ENCODE results near the gene C19orf12. TPM values are rescaled to one million over a fixed set of nuclear protein-coding genes. Genes with fewer than 3 reads are reported as not detected.

C19orf12 gene
- total and polyA plus RNA-seq, 2 of the 13 experiments (the other 11 are each of a cell fraction or from before 2014, with no cell fraction given) = 17.7 to 34.4 TPM

DNA sequence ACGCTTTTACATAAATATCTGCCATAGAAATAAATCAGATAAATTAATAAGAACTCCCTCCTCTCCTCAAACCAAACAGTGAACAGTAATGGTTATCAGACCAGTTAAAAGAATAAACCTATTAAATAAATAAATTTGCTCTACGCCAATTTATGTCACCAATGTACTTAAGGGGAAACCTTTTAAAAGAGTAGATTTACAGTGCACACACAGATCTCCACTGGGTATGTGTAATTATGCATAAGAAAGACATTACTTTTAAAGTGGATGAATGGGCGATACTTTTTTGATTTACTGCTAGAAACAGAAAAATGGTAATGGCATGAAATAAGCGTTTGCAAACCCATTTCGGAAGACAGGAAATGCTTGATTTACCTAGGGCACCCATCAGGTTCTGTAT lies 34.9 kb upstream of the C19orf12 start:
- H3K4me3 ChIP-seq (replicated peaks in 1 of 3; ENCODE audit: insufficient read depth in 1 of 3, low read depth in 2 of 3, low read length in 3 of 3) = no peak overlapping the region
- in situ Hi-C loops (cut with HindIII; ENCODE audit: extremely low pct_ligation_motif_present, low pct_unique_long_range_greater_than_20kb) = no loop called here
- no peak overlapping the region for H3K9ac ChIP-seq (ENCODE audit: insufficient read depth, low read depth, low read length)
- H3K79me2 ChIP-seq (ENCODE audit: insufficient read depth, low read length) = no peaks in the 10 kb centered on the region
- no TSS peak for BruUV-seq (replicated peaks)
- ChIA-PET CTCF (ENCODE audit: low intra/inter-chr PET ratio, low total read pairs) (no interaction called here), POLR2A (no interaction called here)
- intact Hi-C loops (cut with micrococcal nuclease; ENCODE audit: unreplicated experiment) = no loop called here
- no peaks in the 10 kb centered on the region for H4K20me1 ChIP-seq (ENCODE audit: insufficient read depth, low read length)
- DNase-seq (ENCODE audit: low spot score) = no peak
- FAIRE-seq = no peak
- no peak for TF ChIP-seq SNAPC2 (CRISPR knock-in tag; IDR thresholded peaks at IDR 0.05)
- TF ChIP-seq ZSCAN20 (CRISPR knock-in tag; IDR thresholded peaks at IDR 0.05; ENCODE audit: borderline replicate concordance) = no peak
- TF ChIP-seq KLF16 (CRISPR knock-in tag; IDR thresholded peaks at IDR 0.05) = no peak
- no peak for TF ChIP-seq ZBTB7A (CRISPR knock-in tag; IDR thresholded peaks at IDR 0.05)
- no peak for TF ChIP-seq PAXIP1 (CRISPR knock-in tag; conservative IDR thresholded peaks at IDR 0.05)
- TF ChIP-seq, protein P1, sequence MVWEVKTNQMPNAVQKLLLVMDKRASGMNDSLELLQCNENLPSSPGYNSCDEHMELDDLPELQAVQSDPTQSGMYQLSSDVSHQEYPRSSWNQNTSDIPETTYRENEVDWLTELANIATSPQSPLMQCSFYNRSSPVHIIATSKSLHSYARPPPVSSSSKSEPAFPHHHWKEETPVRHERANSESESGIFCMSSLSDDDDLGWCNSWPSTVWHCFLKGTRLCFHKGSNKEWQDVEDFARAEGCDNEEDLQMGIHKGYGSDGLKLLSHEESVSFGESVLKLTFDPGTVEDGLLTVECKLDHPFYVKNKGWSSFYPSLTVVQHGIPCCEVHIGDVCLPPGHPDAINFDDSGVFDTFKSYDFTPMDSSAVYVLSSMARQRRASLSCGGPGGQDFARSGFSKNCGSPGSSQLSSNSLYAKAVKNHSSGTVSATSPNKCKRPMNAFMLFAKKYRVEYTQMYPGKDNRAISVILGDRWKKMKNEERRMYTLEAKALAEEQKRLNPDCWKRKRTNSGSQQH (CRISPR knock-in tag; IDR thresholded peaks at IDR 0.05; ENCODE audit: low read depth) = no peak
- no peak for TF ChIP-seq ZNF329 (CRISPR knock-in tag; IDR thresholded peaks at IDR 0.05; ENCODE audit: low read depth)
- TF ChIP-seq SIN3A (IDR thresholded peaks at IDR 0.05; ENCODE audit: borderline replicate concordance, low read depth, low read length) = no peak
- TF ChIP-seq PBX3 (CRISPR knock-in tag; IDR thresholded peaks at IDR 0.05; ENCODE audit: borderline replicate concordance) = no peak
- no peak for TF ChIP-seq CHD4 (IDR thresholded peaks at IDR 0.05; ENCODE audit: borderline replicate concordance, low read length)
- no peak for TF ChIP-seq SOX6 (IDR thresholded peaks at IDR 0.05)
- no peak for TF ChIP-seq SOX6 (CRISPR knock-in tag; IDR thresholded peaks at IDR 0.05)
- TF ChIP-seq ZFP90 (CRISPR knock-in tag; IDR thresholded peaks at IDR 0.05; ENCODE audit: borderline replicate concordance) = no peak
- TF ChIP-seq, protein P2, sequence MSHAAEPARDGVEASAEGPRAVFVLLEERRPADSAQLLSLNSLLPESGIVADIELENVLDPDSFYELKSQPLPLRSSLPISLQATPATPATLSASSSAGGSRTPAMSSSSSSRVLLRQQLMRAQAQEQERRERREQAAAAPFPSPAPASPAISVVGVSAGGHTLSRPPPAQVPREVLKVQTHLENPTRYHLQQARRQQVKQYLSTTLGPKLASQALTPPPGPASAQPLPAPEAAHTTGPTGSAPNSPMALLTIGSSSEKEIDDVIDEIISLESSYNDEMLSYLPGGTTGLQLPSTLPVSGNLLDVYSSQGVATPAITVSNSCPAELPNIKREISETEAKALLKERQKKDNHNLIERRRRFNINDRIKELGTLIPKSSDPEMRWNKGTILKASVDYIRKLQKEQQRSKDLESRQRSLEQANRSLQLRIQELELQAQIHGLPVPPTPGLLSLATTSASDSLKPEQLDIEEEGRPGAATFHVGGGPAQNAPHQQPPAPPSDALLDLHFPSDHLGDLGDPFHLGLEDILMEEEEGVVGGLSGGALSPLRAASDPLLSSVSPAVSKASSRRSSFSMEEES (CRISPR knock-in tag; IDR thresholded peaks at IDR 0.05) = no peak
- no peak for TF ChIP-seq HES4 (CRISPR knock-in tag; IDR thresholded peaks at IDR 0.05; ENCODE audit: borderline replicate concordance)
- no peak for TF ChIP-seq LBX2 (CRISPR knock-in tag; IDR thresholded peaks at IDR 0.05; ENCODE audit: borderline replicate concordance)
- no peak for ATAC-seq
- H3K27ac ChIP-seq (ENCODE audit: extremely low read length, insufficient read depth, low read length) = no peak overlapping the region
- H3K36me3 ChIP-seq (replicated peaks in 1 of 2; ENCODE audit: control insufficient read depth in 1 of 2, insufficient read depth in 2 of 2, low read length in 2 of 2) = no peaks in the 10 kb centered on the region
- H3K27me3 ChIP-seq (ENCODE audit: control insufficient read depth in 1 of 2, insufficient read depth in 2 of 2, low read length in 2 of 2) = peaks cover 0 to 20% of the 10 kb centered on the region in 2 experiments; a peak in 2 of 5 replicates
- no peak overlapping the region for H2AFZ ChIP-seq (ENCODE audit: low read length)
- H3K4me2 ChIP-seq (ENCODE audit: low read depth, low read length) = no peak overlapping the region
- H3K4me1 ChIP-seq (ENCODE audit: insufficient read depth, low read length) = no peaks in the 10 kb centered on the region
- WGBS (ENCODE audit: low lambda C conversion rate) = 34% methylated on average over 5 of the region's 5 CpGs
- no peaks in the 10 kb centered on the region for H3K9me3 ChIP-seq (ENCODE audit: low read length)
